Glomerular visceral epithelial cell (primary cell): ENCODE data around the gene SPTB.

ENCODE experiments used
- DNase-seq: peaks from one replicate; pipeline ENCODE4 v3.0.0-alpha.2; 2016; ENCODE audit errors: extremely low spot score

Gene SPTB

DNA sequence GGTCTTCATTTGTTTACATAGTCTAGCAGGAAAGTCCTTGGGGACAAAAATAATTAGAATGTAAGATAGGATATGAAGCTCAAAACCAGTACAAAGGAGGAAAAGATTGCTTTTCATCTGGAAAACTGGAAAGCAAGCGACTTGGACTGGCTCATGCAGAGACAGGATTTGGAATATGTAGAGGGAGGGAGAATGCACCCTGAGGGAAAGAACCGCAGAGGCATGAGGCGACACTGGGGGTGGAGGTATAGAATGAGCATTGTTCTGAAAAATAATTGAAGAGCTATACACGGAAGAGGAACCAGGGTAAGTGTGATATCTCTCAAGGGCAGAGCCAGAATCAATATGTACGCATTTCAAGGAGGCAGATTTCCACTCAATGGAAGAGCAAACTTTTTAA lies 90.0 kb downstream of the SPTB start:
- no peak for DNase-seq

DNA sequence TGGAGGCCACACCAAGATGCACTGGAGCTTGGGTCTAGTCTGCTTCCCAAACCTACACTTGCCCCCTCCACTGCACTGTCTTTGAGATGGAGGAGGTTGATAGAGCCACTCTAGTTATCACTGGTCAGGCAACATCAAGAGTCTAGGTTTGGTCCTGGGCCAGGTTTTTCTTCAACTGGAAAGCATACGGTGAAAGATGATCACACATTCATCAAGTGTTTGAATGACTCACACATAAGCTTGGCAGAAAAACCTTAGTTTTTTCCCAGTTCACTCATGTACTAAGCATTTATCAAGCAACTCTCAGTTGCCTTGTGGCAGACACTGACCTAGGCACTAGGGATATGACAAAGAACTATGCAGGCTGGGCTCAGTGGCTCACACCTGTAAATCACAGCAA lies 91.0 kb downstream of the SPTB start:
- DNase-seq: peak; percentile 79

GRCh38 chr14:64787619-64788018 lies 92.1 kb downstream of the SPTB start:
- DNase-seq: no peak

DNA sequence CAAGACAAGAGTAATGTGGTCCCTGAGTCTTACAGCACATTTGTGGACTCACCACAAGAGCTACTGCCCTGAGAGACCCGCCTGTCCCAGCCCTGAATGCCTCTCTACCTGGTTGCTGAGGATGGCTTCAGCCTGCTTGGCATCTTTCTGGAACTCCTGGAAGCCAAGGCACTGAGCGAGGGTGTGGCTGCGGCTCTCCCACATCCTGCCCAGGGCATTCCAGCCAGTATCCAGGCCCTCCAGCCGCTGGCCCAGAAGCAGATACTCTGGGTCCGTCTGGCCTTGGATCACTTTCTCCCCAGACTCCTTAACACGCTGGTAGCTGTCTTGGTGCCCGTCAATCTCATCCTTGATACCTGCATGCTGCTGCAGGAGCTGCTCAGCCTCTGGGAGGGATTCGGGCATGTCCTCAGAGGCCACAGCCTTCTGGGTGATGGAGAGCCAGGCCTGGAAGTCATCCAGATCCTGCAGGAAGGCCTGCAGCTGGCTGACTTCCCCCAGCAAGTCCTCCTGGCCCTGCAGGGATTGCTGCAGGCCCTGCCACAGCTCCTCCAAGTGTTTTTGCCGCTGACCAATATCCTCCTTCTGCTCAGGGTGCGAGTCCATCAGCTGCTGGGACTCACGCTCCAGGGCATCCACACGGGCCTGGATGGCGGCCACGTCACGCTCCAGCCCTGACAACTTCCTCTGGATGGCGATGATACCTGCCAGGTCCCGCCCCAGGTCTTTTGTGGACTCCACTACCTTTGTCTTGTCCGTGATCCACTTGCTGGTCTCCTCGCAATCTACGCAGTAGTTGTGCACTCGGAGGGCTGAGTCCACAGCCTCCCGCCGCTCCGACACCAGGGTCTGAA lies 93.2 kb downstream of the SPTB start:
- DNase-seq: peak; percentile 11

GRCh38 chr14:64784006-64784405 lies 95.7 kb downstream of the SPTB start:
- DNase-seq: no peak

GRCh38 chr14:64782196-64782595 lies 97.5 kb downstream of the SPTB start:
- DNase-seq: no peak

DNA sequence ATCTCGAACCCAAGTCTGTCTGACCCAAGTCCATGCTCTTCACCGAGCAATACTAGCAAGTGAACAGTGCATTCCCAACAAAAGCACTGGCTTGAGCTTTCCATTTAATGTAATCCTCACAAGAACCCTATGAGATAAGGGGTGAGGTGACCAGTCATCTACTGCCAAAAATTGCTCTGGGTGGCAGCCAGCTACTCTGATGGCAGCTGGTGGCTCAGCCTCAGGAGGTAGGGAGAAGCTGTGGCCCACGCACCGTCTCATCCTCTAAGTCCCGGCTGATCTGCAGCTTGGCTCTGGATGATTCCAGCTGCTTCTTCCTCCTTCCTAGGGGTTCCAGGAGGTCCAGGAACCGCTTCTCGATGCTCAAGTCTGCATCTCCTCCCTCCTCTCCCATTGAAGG lies 100.2 kb downstream of the SPTB start:
- no peak for DNase-seq

DNA sequence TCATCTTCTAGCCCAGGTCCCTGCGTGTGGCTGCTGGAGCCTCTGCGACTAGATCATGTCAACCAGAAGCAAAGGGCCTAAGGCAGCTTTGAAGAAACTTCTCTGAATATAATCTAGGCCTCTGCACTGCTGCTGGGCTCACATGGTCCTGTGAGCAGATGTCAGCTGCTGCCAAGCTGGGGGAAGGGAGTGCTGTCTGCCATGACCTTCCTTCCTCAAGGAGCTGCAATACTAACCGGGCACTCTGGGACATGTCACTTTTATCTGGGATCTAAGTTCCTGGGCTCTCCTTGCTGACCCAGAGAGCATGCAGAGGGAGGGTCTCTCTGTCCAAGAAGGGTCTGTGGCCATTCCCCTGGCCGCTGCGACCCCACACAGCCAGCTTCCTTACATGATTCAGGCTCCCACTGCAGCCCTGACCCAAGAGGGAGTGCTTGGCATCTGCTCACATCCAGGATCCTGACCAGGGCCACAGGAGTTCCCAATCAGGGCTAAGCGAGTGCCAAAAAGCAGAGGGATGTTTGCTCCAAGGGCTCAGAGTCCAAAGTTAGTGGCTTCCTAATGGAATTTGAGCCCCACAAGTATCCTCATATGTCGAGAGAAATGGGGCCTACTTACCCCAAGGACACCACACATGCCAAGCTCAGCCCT lies 101.5 kb downstream of the SPTB start:
- no peak for DNase-seq

GRCh38 chr14:64777461-64777860 lies 102.2 kb downstream of the SPTB start:
- DNase-seq: no peak

- no peak for DNase-seq
Measured at GRCh38 chr14:64775081-64775777, 104.5 kb downstream of the SPTB start.

DNA sequence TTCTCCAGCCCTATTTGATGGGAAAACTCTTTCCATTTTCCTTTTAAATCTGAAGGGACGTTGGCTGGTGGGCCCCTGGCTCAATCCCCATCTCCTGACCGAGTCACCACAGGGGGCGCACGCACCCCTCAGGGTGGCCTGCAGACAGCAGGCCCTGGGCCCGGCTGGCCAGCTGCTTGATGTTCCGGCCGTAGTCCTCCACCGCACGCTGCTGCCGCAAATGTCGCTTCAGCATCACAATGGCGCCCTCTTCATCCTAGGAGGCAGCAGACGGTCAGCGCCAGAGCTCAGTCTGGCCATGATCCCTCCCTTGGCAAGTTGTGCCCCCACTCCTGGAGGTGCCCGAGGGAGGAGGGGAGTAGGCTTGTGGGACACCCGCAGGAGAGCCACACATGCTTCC lies 105.4 kb downstream of the SPTB start:
- no peak for DNase-seq

DNA sequence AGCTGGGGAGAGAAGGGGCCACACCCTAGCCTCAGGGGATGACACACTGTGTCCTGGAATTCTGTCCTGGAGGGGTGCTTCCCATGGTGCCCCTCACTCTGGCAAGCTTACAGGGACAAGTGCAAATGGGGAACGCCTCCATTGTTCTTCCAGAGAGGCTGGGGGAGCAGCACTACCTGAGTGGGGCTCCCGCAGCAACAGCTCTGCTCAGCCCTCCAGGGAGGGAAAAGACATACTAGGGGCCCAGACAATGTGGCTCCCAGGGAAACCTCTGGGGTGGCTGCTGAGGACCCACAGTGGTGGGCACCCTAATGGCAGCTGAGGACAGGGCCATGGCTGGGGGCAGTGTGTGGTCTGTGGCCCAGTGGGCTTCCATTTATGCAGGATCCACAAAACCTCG lies 106.1 kb downstream of the SPTB start:
- no peak for DNase-seq

GRCh38 chr14:64773046-64773445 lies 106.7 kb downstream of the SPTB start:
- no peak for DNase-seq

GRCh38 chr14:64772397-64772950 lies 107.2 kb downstream of the SPTB start:
- no peak for DNase-seq

GRCh38 chr14:64771161-64771560 lies 108.5 kb downstream of the SPTB start:
- DNase-seq: no peak

GRCh38 chr14:64770751-64771150 lies 109.0 kb downstream of the SPTB start:
- DNase-seq: no peak

DNA sequence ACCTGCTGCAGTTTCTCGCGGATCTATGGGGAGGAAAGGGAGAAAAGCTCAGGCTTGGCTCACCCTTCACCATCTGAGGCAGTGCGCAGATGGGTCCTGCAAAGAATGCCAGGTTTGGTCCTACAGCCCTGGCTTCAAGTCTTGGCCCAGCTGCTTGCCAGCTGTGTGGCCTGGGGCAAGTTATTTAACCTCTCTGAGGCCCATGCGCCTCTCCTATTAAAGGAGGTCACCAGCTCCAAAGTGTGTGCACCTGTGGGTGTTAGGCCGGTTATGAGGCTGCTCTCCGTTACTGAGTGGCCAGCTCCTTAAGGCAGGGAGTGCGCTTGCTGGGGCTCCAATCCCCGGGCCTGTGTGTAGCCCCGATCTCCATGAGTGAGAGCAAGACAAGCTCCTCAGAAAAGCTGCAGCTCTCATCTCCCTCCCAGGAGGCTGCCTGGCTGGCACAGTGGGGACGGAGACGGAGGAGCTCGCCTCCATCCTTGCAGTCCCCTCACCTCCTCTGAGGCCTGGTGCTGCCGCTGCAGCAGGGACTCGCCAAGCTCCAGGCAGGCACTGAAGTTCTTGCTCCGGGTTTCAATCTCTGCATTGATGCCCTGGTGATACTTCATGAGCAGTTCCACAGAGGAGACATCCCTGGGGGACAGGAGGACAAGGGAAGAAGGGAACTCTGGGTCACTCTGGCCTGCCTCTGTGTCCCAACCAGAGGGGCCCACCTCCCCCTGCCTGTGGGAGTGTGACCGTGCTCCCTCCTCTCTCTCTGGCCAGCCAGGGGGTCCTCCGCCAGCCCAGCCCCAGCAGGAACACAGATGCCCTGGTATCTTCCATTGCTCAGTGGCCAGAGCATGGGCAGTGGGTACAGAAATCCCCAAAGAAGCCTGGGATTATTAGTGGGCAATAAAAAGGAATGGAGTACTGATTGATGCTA lies 110.3 kb downstream of the SPTB start:
- DNase-seq: no peak

DNA sequence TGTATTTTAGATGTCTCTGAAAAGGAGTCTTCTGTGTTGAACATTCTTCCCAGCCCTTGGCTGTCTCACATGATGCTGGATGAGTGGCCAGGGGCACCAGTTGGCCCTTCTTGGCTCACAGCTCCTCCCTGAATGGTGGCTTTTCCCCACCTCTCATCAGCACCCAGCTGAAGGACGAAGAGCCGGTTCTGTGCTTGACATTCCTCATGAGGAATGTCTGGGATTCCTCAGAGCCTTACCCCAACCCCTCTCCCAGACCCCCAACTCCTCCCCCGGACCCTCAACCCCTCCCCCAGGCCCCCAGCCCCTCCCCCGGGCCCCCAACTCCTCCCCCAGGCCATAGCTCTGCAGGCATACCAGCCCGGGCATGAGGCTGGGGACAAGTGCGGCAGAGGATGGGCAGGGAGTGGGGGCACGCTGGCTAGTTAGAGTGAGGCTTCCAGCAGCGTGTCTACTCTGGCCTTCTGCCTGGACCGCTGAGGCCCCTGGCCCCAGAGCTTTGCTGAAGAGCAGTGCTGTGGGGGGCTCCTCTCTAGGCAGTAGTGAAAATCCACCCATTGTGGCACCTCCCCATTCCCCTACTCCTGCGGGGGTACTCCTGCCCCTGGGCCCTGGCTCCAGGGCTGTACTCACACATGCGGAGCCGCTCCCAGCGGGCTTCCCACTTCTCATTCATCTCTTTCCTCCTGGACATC lies 111.2 kb downstream of the SPTB start:
- DNase-seq: no peak

DNA sequence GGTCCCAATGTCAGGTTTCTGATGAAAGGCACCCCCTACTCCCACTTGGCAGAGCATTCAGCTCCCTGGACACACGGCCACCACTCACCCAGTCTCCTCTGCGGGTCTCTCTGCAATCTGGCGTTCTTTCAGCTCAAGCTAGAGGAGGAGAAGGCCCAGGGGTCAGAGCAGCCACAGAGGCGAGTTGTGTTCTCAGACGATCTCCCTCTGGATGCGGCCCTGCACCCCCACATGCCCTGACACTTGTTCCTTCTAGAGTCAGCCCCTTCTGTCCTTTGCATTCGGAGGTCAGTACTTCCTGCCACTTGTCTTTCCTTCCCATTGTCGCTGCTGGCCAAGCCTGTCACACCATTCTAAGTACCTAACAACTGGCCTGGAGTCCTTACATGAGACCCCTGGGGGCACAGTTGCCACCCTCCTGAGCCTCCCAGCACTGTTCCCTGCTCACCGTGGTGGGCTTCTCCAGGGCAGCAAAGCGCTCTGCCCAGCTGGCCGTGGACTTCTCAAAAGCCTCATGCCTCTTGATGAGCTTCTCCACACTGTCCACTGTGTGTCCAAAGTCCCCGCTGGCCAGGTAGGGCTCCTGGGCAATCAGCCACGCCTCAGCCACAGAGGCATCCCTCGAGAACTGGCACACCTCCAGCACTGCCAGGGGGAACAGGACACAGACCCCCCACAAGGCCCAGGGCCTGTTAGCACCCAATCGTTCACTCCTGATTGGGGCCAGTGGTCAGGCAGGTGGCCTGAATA lies 112.3 kb downstream of the SPTB start:
- no peak for DNase-seq
